ENCODE measurements around the gene SYT11.
A peak's percentile ranks its signal among the peaks of the same experiment; 100 is the strongest.
"Not testable (repeated sequence)": the region's sequence is repeated elsewhere in the genome, so short reads cannot be mapped to it uniquely, and the experiment has no call there.

Gene SYT11, protein sequence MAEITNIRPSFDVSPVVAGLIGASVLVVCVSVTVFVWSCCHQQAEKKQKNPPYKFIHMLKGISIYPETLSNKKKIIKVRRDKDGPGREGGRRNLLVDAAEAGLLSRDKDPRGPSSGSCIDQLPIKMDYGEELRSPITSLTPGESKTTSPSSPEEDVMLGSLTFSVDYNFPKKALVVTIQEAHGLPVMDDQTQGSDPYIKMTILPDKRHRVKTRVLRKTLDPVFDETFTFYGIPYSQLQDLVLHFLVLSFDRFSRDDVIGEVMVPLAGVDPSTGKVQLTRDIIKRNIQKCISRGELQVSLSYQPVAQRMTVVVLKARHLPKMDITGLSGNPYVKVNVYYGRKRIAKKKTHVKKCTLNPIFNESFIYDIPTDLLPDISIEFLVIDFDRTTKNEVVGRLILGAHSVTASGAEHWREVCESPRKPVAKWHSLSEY

DNA sequence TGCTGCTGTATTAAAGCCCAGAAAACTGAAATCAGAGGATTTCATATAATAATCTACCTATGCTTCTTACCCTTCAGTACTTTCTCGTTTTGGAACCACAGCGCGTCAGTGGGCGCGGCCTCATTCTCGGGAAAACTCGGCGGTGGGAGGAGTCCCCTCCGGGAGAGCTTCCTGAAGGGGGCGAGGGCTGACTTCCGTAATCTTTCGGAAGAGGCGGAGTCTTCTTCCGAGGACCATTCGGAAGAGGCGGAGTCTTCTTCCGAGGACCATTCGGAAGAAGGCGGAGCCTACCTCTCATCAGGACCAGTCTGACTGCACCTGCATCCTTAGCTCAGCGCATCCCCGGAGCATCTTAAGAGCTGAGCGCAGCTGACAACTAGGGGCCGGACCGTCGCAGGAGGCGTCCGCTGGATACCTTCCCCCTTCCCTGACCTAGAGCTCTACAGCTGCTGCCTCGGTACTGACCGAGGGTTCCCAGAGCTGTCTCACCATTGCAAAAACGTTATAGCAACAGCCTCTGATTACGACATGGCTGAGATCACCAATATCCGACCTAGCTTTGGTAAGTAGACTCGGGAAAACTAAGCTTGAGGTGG is at the start of gene SYT11:
Gene SYT11, plus strand, starts transcription at position 334 of the 596 bp plus-strand sequence. Its CDS starts 195 bp downstream, at position 529.
- DNase-seq, result peak; percentile 93 to 96

DNA sequence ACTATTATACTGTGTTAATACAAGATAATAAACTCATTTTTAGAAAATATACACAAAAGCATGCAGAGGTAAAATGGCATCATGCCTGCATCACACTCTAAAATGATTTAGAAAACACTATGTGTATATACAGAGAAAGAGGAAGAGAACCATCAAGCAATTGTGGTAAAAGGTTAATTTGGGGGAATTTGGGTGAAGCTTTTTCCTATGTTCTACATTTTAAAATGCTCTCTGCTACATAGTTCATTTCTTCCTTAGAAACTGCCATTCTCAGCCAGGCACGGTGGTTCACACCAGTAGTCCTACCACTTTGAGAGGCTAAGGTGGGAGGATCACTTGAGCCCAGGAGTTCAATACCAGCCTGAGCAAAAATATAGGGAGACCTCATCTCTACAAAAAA is 46.5 kb upstream of the SYT11 start:
- no peak for DNase-seq

DNA sequence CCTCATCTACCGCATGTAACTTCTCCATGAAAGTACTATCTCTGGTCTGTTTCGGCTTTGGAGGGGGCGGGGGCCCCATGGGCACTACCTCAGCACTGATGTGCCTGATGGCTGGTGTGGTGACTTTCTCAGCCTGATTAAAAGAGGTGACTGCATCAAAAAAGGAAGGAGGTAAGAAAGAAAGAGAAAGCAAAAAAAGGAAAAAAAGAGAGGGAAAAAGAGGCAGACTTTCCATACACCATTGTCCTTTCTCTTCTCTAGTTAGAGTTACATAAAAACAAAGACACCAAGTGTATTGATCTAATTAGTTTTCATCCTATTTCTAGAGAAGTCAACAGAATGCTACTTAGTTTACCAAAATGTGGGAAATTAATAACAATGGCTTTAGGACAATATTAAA is 45.7 kb upstream of the SYT11 start:
- no peak for DNase-seq

DNA sequence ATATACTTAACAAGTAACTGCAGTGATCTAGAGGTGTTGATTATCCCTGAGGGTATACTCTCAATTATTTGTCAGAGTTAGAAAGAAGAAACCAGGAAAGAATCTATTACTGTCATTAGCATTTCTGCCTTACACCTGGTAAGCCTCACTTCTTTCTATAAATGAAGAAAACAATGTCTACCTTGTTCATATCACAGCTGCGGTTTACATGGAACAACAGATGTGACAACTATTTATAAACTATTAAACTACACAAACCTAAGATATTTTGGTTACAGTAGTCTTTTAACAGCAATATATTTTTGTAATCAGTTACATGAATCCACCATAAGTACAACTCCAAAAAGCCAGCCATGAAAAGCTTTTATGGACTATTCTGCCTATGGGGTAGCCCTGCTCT is 43.0 kb upstream of the SYT11 start:
- no peak for DNase-seq

DNA sequence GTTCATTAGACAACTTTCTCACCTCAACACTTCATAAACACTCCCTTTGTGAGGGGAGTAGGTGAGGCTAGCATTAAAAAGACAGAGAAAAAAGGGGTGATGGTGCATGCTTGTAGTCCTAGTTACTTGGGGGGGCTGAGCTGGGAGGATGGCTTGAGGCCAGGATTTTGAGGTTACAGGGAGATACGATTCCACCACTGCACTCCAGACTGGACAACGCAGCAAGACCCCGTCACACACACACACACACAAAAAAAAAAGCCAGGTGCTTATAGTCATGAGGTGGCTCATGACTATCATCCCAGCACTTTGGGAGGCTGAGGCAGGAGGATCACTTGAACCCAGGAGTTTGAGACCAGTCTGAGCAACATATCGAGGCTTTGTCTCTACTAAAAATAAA is 31.9 kb upstream of the SYT11 start:
- no peak for DNase-seq

DNA sequence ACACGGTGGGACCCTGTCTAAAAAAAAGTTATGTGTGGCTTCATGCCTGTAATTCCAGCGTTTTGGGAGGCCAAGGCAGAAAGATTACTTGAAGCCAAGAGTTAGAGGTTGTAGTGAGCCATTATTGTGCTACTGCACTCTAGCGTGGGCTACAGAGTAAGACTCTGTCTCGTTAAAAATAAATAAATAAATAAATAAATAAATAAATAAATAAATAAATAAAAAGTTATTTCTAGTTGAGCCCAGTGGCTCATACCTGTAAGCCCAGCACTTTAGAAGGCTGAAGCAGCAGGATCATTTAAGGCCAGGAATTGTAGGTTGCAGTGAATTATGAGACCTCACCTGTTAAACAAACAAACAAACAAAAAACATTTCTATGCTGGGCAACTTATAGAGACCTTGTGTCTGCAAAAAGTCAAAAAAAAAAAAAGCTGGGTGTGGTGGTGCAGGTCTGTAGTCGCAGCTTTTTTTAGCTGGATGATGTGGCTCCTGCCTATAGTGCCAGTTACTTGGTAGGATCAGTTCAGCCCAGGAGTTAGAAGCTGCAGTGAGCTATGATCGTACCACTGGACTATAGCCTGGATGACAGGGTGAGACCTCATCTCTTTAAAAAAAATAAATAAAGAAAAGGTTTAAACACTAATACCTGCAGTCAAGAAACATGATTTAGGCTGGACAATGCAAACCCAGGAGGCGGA is 27.9 kb upstream of the SYT11 start:
- DNase-seq, result no peak

DNA sequence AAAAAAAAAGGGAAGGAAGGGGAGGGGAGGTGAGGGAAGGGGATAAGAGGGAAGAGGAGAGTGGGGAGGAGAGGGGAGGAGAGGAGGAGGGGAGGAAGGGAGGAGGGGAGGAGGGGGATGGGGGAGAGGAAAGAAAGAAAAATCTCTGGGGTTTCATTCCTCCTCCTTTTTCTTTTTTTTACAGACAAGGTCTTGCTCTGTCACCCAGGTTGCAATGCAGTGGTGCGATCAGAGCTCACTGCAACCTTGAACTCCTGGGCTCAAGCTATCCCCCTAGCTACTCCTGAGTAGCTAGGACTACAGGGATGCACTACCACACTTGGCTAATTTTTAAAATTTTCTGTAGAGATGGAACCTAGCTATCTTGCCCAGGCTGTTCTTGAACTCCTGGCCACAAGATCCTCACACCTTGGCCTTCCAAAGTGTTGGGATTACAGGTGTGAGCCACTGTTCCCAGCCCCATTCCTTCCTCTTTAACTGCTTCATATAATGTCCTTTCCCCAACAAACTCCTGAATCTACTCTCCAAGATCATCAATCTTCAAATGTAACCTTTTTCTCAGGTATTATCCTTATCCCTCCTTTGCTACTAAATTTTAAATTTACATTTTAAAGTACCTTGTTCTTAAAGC is 25.6 kb upstream of the SYT11 start:
- DNase-seq, result no peak

DNA sequence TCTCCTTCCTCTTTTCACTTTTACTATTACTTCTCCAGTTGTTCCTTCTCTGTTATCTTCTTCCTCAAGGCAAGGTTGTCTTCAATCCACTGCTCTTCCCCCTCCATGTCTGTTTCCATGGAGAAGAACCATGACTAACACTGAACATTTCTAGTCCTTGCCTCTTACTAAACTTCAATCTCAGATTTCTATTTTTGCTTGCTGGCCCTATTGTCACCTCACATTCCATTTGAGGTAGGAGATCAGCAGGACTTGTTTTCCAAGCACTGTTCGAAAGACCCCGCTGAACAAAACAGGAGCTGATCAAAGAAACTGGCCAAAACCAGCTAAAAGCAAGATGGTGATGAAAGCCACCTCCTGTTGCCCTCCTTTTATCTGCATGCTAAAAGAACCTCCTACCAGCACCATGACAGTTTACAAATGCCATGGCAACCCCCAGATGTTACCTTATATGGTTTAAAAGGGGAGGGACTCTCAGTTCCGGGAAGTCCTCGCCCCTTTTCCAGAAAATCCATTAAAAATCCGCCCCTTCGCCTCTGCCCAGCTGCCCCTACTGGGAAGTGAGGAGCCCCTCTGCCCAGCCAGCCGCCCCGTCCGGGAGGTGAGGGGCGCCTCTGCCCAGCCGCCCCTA is 25.0 kb upstream of the SYT11 start:
- no peak for DNase-seq

DNA sequence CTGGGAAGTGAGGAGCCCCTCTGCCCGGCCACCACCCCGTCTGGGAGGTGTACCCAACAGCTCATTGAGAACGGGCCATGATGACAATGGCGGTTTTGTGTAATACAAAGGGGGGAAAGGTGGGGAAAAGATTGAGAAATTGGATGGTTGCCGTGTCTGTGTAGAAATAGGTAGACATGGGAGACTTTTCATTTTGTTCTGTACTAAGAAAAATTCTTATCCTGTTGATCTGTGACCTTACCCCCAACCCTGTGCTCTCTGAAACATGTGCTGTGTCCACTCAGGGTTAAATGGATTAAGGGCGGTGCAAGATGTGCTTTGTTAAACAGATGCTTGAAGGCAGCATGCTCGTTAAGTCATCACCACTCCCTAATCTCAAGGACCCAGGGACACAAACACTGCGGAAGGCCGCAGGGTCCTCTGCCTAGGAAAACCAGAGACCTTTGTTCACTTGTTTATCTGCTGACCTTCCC is 24.4 kb upstream of the SYT11 start:
- not testable (repeated sequence) for DNase-seq

DNA sequence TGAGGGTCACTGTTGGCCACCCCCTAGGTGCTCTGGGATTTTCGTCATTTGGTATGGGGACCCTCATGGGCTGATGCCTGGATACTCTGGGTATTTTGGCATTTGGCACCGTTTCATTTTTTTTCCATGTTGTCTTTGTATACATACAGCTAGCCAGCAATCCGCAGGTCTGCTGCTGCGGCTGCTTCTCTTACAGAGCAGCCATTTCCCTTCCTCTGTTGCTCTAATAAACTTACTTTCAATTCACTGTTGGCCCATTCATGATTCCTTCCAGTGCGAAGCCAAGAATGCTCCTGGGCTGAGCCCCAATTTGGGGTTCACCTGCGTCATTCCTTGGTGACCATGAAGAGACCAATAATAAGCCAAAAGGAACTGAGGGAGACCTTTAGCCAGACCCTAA is 23.8 kb upstream of the SYT11 start:
- DNase-seq, result no peak

DNA sequence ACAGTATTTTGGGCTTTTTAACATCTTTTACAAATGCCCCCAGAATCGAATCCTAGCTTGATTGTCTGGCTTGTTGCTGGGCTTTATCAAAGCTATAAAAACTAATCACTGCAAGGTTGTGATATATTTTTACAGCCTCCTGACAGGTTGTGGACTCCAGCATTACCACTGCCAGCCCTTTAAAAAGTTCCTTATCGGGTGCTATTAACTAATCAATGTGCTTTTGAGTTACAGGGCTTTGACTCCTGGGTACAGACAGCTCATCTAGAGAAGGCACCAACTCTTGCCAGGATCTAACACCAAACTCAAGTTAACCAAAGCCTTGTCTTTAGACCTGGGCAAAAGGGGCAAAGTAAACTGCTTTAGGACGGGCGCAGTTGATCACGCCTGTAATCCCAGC is 19.0 kb upstream of the SYT11 start:
- DNase-seq, result no peak

DNA sequence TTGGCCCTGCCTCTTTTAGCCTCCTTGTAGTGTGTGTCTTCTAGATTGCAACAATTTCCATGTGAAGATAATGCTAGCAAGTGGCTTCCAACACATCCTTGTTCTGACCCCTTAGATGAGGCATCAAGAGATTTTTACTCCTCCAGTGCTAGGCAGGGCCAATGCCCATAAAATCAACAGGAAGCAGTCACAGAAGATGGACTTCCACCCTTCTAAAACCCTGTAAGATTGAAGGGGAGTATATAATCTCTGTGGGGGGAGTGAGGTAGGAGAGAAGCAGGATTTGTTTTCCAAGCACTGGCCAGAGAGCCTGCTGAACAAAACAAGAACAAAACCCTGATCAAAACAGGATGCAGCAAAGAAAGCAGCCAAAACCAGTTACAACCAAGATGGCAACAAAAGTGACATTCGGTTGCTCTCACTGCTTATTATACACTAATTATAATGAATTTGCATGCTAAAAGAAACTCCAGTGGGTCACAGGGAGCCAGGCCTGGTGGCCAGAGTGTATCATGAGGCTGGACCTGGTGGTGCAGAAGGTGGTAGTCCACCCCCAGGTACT is 14.4 kb upstream of the SYT11 start:
- DNase-seq, result no peak

DNA sequence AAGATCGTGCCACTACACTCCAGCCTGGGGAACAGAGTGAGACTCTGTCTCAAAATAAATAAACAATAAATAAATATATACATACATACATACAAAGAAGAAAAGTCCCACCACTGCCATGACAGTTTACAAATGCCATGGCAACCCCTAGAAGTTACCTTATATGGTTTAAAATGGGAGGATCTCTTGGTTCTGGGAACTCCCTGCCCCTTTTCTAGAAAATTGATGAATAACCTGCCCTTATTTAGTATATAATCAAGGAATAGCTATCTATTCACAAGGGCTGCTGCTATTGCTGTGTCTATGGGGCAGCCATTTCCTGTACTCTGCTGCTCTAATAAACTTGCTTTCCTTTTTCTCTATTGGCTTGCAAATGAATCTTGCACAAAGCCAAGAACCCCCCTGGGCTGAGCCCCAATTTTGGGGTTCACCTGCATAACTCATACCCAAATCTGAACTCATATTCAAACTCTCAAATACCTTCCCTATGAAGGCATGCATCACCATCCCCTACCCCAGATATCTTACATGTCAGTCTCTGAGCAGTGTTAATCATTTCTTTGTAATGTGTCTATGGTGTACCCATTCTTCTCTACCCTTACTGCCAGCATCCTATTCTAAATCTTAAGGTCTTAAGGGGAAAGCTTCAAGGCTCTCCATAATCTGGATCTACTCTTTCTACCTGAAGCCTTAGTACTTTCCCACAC is 11.4 kb upstream of the SYT11 start:
- DNase-seq, result no peak

DNA sequence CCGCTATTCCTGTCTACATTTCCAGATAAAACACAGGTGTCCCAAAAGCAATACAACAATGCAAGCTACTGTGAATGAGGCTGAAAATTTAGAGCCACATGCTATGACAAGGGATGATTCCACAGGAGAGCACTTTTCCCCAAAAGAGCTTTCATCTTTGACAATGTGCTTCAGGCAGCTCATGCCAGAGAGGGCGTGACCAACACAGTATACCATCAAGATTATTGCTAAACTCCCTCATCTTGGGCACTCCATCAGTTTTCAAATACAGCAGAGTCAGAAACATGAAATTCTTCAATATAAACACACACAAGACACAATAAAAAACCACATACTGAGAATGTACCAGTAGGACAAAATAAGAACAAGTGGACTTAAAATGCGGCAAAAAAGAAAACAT is 9.0 kb upstream of the SYT11 start:
- no peak for DNase-seq

DNA sequence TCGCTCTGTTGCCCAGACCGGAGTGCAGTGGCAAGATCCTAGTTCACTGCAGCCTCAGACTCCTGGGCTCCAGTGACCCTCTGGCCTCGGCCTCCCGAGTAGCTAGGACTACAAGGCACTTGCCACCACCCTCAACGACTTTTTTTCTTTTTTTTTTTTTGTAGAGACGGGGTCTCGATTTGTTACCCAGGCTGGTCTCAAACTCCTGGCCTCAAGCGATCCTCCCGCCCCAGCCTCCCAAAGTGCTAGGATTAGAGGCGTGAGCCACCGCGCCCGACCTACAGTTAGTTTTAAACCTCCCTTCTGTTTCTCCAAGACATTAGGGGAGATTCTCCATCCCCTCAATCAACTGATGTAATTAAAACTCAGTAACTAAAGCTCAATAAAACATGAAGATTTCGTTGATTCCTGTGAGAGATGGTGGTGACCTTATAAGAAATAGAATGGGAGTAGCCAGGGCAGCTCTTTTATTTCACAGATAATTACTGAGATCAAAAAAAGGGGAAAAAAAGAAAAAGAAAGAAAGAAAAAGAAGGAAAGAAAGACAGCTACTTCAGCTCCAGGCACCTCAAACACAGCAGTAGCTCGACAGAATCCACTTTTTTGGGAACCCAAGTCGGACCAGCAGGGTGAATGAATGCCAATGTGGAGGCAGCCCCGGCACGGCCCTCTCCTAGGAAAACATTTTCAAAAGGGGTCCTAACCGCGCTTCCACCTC is 3.0 kb upstream of the SYT11 start:
- no peak for DNase-seq

DNA sequence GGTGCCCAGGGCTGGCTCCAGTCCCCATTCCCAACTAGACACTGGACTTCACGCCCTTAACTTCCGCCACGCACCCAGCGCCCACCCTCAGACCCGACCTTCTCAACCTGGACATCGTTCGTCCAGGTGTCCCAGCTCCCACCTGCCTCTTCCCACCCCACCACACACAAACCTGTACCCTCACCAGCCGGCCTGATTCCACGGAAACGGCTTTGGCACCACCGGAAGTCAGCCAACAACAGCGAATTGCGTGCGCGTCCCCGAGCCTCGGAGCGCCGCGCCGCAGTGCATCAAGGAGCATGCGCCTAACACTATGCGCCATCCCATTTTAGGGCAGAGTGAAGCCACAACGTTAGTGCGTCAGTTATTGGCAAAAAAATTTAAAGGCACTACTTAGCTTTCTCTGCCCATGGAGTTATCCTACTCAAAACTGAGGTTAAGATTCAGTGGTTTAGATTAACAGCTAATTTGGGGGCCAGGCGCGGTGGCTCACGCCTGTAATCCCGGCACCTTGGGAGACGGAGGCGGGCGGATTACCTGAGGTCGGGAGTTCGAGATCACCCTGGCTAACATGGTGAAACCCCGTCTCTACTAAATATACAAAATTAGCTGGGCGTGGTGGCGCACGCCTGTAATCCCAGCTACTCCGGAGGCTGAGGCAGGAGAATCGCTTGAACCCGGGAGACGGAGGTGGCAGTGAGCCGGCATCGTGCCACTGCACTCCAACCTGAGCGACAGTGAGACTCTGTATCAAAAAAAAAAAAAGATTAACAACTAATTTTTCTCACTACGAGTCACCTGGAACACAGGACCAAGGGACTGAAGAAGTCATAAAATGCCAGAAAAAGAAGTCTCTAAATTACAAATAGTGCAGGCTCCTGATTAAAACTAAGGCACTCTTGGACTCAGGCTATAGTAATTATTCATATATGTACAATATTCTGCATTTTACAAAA is 2.1 kb upstream of the SYT11 start, which contains the start of gene GON4L:
Gene GON4L, minus strand, starts transcription at position 240 of the 956 bp plus-strand sequence. CDS start 3,434 bp downstream, outside the sequence.
- DNase-seq, result peak; percentile 86

DNA sequence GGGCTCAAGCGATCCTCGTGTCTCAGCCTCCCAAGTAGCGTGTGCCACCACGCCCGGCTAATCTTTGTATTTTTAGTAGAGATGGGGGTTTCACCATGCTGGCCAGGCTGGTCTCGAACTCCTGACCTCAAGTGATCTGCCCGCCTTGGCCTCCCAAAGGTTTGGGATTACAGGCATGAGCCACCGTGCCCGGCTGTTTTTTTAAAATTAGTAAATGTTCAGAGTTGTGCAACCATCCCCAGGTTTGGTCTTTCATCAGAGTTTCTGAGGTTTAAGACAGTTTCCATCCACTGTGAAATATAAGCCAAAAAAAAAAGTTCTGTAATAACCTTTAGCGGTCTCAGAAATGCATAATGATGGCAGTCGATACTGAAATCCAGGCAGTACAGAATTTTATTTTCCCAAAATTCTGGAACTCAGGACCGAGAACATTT is 550 bp upstream of the SYT11 start:
- peak; percentile 4 to 6 for DNase-seq

DNA sequence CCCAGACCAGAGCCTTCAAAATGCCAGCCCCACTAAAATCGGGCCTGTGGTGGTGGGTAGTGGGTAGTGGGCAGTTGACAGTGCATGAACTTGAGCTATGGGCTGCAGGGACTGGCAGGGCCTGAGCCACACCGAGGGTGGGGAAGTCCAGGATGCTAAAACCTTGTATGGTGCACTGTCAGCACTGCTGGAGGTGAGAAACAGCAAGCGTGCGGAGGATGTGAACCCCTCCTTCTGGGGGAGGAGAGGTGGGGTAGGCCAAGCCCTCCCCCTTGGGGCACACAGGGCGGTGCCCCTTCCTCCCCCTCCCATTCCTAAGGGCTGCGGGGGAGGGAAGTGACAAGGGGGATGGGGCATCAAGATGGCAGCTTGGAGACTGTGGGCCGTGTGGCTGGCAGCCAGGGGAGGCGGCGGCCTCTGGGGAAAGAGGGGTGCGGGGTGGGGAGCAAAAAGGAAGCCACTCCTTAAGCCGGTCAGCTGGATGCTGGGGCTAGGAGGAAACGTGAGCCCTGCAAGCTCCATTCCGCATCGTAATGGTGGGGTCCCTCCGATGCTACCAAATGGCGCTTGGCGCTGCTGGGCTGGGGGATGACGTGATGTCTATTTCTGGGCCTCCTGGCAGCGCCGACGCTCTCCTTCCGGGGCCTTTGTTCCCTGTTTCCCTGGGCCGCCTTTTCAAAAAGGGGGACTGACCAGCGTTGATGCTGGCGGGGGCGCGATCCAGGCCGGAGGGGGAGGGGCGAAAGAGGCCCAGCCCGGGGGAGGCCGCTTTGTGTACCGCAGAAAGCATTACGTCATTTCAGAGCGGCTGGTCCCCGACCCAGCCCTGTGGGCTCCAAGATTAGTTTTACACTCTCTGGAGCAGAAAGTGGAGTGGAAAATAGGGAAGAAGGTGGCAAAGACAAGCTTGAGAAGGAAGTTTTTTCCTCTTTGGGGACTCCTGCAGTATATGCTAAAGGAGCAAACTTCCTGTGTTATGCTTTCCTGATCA is 809 bp downstream of the SYT11 start:
- peak; percentile 26 to 43 for DNase-seq
